ENCODE data around the gene DUSP11. TPM values are rescaled to one million over a fixed set of nuclear protein-coding genes. Genes with fewer than 3 reads are reported as not detected.

Gene DUSP11
- total RNA-seq, 1 donor from 2014 or later, result 30.5 TPM

DNA sequence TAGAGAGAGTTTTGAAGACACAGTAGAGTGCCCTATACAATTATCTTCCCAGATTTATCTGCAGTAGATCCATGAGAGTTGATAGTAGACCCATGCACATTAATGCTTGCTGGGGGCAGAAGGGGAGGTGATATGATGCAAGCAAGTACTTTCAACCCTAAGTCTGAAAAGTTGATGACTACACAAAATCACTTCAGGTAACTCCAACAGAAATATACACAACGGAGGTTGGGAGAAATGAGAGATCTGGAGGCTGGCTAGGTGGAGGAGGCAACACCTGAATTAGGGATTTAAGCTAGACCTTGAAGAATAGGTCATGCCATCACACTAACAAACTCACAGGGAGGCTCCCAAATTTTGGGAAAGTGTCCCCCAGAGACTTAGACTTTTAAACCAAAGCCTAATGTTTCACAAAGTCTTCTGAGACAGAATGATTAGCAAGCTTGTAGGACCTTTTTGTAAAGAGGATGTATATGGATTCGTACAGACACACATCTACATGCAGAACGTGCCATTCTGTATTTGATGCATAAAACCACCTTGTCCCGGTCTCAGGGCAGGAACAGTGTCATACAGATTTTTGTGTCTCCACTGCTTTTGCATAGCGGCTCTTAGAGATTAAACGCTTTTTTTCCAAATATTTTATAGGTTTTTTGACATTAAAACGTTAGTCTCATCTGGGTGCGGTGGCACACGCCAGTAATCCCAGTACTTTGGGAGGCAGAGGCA lies 47.9 kb upstream of the DUSP11 start:
- Mint-ChIP-seq H3K4me3 (peak overlapping the region; percentile 98), H3K27ac (no peak overlapping the region), H3K9me3 (no peaks in the 10 kb centered on the region), H3K36me3 (ENCODE audit: low read depth) (peaks cover 31% of the 10 kb centered on the region), H3K4me1 (peaks cover 43% of the 10 kb centered on the region), H3K27me3 (no peaks in the 10 kb centered on the region)
- TF ChIP-seq, protein P1, sequence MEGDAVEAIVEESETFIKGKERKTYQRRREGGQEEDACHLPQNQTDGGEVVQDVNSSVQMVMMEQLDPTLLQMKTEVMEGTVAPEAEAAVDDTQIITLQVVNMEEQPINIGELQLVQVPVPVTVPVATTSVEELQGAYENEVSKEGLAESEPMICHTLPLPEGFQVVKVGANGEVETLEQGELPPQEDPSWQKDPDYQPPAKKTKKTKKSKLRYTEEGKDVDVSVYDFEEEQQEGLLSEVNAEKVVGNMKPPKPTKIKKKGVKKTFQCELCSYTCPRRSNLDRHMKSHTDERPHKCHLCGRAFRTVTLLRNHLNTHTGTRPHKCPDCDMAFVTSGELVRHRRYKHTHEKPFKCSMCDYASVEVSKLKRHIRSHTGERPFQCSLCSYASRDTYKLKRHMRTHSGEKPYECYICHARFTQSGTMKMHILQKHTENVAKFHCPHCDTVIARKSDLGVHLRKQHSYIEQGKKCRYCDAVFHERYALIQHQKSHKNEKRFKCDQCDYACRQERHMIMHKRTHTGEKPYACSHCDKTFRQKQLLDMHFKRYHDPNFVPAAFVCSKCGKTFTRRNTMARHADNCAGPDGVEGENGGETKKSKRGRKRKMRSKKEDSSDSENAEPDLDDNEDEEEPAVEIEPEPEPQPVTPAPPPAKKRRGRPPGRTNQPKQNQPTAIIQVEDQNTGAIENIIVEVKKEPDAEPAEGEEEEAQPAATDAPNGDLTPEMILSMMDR (IDR thresholded peaks at IDR 0.05), result no peak
- ChIA-PET POLR2A (interaction anchor here (0.6 to 2.7 kb wide), 18 partner anchors 14 to 655 kb away, joined by 3 to 24 read pairs (median 5); partner anchors contain the start of genes BOLA3, CCDC142, DUSP11 and MOB1A), CTCF (interaction anchor here (0.8 to 7.4 kb wide), 9 partner anchors 293 to 704 kb away, joined by 3 to 114 read pairs (median 5); partner anchors contain the start of genes BOLA3, MOB1A and MTHFD2)
- no peak for ATAC-seq (ENCODE audit: low read depth)
- no peak for DNase-seq
- intact Hi-C loops (cut with micrococcal nuclease), result loop anchor here (1.0 kb wide), 4 partner anchors 91 to 702 kb away; partner anchors contain the start of gene TPRKB

DNA sequence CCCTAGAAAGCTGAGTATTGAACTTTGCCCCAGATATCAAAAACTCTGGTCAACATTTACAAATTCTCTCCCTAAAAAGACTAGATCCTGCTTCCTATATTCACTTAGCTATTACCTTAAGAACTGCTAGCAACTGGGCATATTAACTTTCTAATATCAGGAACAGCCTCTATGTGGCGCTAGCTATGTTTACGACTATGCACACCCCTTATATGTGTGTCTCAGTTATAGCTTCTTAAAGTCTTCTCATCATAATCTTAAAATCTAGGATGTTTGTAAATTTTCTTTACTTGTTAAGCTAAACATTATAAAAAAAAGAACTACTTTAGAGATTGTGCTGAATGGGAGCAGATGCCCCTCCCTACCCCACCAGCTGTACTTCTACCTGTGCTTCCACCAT lies 47.1 kb upstream of the DUSP11 start:
- no peak overlapping the region for H3K27ac Mint-ChIP-seq
- no peaks in the 10 kb centered on the region for H3K27me3 Mint-ChIP-seq
- POLR2A ChIA-PET, result interaction anchor here (2.0 to 2.7 kb wide), 2 partner anchors 351 to 372 kb away, joined by 15 to 24 read pairs; partner anchors contain the start of genes MOB1A and MTHFD2
- H3K9me3 Mint-ChIP-seq, result no peaks in the 10 kb centered on the region
- TF ChIP-seq, protein P1 (IDR thresholded peaks at IDR 0.05), result no peak
- DNase-seq (no peak), ATAC-seq (ENCODE audit: low read depth) (no peak)
- intact Hi-C loops (cut with micrococcal nuclease), result no loop called here
- peaks cover 23% of the 10 kb centered on the region for H3K36me3 Mint-ChIP-seq (ENCODE audit: low read depth)
- H3K4me1 Mint-ChIP-seq, result peaks cover 47% of the 10 kb centered on the region
- peak overlapping the region; percentile 98 for H3K4me3 Mint-ChIP-seq
- CTCF ChIA-PET, result interaction anchor here (0.7 to 7.4 kb wide), 6 partner anchors 23 to 705 kb away, joined by 3 to 114 read pairs (median 4); partner anchors contain the start of genes BOLA3 and MOB1A

DNA sequence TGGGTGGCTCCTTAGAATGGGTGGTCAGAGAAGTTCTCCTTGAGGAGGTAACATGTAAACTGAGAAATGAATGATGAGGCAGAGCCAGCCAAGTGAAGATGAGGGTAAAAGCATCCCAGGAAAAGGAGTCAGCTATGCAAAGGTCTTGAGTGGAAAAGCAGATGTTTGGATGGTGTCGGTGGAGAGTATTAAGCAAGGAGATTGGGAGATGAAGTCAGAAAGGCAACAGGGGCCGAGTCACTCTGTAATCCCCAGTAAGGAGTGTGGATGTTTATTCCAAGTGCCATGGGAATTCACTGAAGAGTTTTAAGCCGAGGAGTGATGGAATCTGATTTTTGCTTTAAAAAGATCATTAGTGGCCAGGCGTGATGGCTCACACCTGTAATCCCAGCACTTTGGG lies 45.5 kb upstream of the DUSP11 start:
- Mint-ChIP-seq H3K4me3 (no peak overlapping the region), H3K4me1 (peaks cover 52% of the 10 kb centered on the region), H3K9me3 (no peaks in the 10 kb centered on the region), H3K27ac (no peak overlapping the region), H3K27me3 (no peaks in the 10 kb centered on the region), H3K36me3 (ENCODE audit: low read depth) (peaks cover 10% of the 10 kb centered on the region)
- ATAC-seq (ENCODE audit: low read depth), result no peak
- DNase-seq, result no peak
- TF ChIP-seq, protein P1 (IDR thresholded peaks at IDR 0.05), result no peak
- ChIA-PET CTCF (interaction anchor here (1.4 to 7.4 kb wide), 8 partner anchors 8 to 762 kb away, joined by 3 to 114 read pairs (median 8); partner anchors contain the start of gene BOLA3), POLR2A (interaction anchor here (0.7 kb wide), 1 partner anchor 162 kb away, joined by 4 read pairs; no protein-coding TSS in a partner anchor)
- intact Hi-C loops (cut with micrococcal nuclease), result no loop called here

DNA sequence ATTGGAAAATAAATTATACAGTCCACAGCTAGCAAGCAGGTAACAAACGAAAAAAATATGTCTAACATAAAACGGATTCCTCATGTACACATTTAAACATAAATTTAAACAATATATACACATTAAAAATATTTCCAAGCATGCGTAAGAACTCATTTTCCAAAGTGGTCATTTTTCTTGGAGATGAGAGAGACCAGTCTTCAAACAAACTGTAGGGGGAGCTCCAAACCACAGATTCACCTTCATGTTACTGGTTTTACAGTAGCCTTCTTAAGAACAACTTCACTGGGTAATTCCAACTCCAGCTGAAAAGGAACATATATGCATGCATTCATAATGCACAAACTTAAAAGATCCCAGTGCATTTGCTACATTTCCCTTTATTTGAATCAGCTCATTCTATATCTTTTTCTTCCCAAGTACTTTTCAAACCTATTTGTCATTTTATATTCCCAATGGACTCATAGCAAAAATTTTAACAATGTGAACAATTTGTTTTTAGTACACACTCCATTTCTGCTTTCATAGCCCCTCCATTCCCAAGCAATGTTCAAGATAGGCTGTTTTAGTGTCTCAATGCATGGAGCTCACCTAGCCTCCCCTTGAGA lies 44.1 kb upstream of the DUSP11 start:
- TF ChIP-seq, protein P1 (IDR thresholded peaks at IDR 0.05), result peak; percentile 74
- DNase-seq (no peak), ATAC-seq (ENCODE audit: low read depth) (no peak)
- ChIA-PET CTCF (interaction anchor here (0.8 to 7.4 kb wide), 25 partner anchors 10 to 766 kb away, joined by 3 to 114 read pairs (median 4); partner anchors contain the start of genes BOLA3 and MTHFD2), POLR2A (interaction anchor here (1.2 to 1.4 kb wide), 2 partner anchors 10 to 426 kb away, joined by 3 read pairs; no protein-coding TSS in a partner anchor)
- Mint-ChIP-seq H3K27ac (no peak overlapping the region), H3K4me1 (peaks cover 40% of the 10 kb centered on the region), H3K27me3 (no peaks in the 10 kb centered on the region), H3K9me3 (no peaks in the 10 kb centered on the region), H3K4me3 (no peak overlapping the region), H3K36me3 (ENCODE audit: low read depth) (peaks cover 5% of the 10 kb centered on the region)
- intact Hi-C loops (cut with micrococcal nuclease), result loop anchor here (1.0 kb wide), 6 partner anchors 44 to 511 kb away; partner anchors contain the start of genes BOLA3 and DUSP11

All from activated B cell treated with CpG ODN at 0.5 μM for 24 hours (primary cell).